GM12874 (cell line): ENCODE results near the gene MEP1B.

Experiments
- CTCF ChIP-seq: IDR thresholded peaks from 2 replicates; pipeline ENCODE4 v1.5.1; 2011; ENCODE audit warnings: low read depth, mild to moderate bottlenecking, control low read depth, low read length, moderate library complexity; ENCODE audit not compliant: insufficient read depth

Gene MEP1B

GRCh38 chr18:32195881-32196815 is 6.3 kb downstream of the MEP1B start:
- TF ChIP-seq CTCF, result no peak

- no peak for TF ChIP-seq CTCF
Measured at GRCh38 chr18:32200766-32201165, 10.9 kb downstream of the MEP1B start.

- no peak for TF ChIP-seq CTCF
Measured at GRCh38 chr18:32201948-32202672, 12.3 kb downstream of the MEP1B start.

GRCh38 chr18:32208023-32208422 is 18.2 kb downstream of the MEP1B start:
- TF ChIP-seq CTCF, result no peak

- no peak for TF ChIP-seq CTCF
Measured at GRCh38 chr18:32208577-32208976, 18.7 kb downstream of the MEP1B start.

- TF ChIP-seq CTCF, result no peak
Measured at GRCh38 chr18:32209685-32210445, 20.0 kb downstream of the MEP1B start.

GRCh38 chr18:32213693-32214092 is 23.9 kb downstream of the MEP1B start:
- no peak for TF ChIP-seq CTCF
